NAMALWA (cell line): ENCODE results near the gene MAP3K8.
"Not testable (repeated sequence)": the region's sequence is repeated elsewhere in the genome, so short reads cannot be mapped to it uniquely, and the experiment has no call there.

Source experiments
- DNase-seq: peaks from one replicate; pipeline ENCODE4 v3.0.0-alpha.2; 2015; ENCODE audit warnings: low spot score

Gene MAP3K8

DNA sequence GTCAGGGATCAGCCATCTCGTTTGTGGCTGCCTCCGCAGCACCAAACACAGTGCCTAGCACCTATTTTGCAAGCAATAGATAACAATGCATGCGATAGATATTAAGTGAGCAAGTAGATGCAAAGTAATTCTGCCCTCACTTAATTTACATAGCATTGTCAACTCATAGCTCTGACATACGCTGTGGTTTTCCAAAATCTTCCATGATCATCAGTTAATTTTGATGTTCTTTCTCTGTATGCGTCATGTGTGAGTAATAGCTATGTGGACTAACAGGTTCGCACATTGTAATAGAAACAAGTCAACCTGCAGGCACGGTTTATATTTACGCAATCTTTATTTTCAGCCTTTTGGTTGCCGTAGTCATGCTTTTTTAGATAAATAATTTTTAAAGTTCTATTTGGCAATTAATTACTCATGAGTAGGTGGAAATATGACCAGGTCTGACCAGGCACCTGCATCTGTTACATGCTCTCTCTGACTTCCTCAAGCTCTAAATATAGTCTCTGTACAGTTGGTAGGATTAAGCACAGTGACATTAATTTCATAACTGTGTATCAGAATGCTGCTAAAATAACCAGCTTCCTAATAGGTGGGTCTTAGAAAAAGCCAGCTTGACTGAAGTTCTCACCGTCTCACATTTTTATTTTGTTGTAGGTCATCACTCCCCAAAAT lies 13.3 kb downstream of the MAP3K8 start:
- DNase-seq, result peak; percentile 34

GRCh38 chr10:30448092-30448491 lies 14.1 kb downstream of the MAP3K8 start:
- DNase-seq, result no peak

- no peak for DNase-seq
Observed at GRCh38 chr10:30453764-30454527, 20.0 kb downstream of the MAP3K8 start.

- no peak for DNase-seq
Observed at GRCh38 chr10:30454744-30455510, 20.9 kb downstream of the MAP3K8 start.

DNA sequence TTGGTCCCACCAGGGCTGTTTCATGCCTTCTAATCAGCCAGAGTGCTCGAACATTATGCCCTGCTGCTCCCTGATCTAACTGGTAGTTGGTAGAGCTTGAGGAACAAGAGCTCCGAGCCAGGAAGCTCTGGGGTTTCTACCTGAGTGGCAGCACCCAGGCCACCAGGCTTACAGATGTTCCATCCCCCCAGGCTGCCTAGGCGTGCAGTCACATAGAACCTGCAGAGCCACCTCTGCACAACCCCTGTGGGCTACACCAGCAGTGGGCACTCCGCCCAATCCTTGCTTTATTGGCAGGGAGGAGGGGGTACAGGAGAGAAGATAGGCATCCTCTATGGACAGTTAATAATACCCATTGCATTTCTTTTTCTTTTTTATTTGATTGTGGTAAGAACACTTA lies 21.8 kb downstream of the MAP3K8 start:
- DNase-seq, result no peak

GRCh38 chr10:30456266-30456665 lies 22.3 kb downstream of the MAP3K8 start:
- DNase-seq, result peak; percentile 31

DNA sequence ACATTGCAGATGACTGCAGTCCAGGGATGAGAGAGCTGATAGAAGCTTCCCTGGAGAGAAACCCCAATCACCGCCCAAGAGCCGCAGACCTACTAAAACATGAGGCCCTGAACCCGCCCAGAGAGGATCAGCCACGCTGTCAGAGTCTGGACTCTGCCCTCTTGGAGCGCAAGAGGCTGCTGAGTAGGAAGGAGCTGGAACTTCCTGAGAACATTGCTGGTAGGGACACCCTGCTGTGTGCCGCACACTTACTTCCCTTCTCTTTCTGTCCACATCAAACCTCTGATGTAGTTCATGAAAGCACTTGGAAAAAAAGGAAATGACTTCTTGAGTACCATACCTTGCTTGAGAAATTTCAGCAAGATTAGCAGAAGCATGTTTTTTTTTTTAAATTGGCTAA lies 25.3 kb downstream of the MAP3K8 start:
- no peak for DNase-seq

DNA sequence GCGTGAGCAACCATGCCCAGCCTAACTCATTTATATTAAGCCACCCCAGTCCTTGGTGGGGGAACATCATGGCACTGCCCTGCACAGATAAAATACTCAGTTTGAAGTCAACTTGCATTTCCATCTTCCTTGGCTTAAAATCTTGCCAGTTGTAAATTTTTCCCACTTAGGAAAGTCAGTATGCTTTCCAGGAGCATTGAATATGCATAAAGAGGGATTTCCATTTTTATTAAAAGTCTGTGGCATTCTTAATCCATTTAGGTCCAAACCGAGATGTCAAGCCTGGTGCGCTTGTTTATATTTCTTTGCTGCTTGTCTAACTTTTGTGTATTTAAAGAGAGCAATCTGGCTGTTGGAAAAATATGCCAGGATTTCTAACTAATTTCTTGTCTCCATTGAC lies 26.1 kb downstream of the MAP3K8 start:
- DNase-seq, result no peak

DNA sequence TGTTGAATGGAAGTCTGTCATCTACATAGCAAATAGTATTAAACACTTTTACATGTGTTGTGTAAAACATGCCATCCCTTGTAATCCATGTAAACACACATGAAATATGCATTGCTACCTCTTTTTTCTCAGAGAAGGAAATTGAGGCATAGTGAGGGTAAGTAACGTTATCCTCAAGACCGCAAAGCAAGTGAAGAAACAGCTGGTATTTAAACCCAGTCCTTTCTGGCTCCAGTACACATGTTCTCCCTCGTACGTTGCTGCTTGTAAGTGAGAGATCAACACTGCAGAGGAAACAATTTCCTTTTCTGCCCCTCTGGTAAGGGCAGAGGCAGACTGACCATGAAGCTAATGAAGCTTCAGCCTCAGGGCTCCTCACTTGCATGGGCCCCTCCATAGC lies 28.5 kb downstream of the MAP3K8 start:
- no peak for DNase-seq

DNA sequence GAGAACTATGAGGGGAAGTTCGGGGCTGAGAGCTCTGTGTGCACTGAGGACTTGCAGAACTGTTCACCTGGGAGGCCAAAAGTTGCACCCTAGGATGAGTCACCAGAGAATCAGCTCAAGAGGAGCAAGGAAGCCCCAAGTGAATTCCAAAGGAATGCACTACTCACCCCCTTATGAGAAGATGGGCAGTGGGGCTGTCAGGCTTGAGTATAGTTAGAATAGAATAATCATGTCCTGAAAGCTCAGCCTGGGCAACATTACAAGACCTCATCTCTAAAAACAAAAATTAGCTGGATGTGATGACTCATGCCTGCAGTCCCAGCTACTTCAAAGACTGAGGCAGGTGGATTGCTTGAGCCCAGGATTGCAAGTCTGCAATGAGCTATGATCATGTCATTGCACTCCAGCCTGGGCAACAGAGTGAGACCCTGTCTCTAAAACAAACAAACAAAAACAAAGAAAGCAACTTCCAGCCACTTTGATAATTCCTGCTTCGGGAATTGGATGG lies 30.0 kb downstream of the MAP3K8 start:
- no peak for DNase-seq

DNA sequence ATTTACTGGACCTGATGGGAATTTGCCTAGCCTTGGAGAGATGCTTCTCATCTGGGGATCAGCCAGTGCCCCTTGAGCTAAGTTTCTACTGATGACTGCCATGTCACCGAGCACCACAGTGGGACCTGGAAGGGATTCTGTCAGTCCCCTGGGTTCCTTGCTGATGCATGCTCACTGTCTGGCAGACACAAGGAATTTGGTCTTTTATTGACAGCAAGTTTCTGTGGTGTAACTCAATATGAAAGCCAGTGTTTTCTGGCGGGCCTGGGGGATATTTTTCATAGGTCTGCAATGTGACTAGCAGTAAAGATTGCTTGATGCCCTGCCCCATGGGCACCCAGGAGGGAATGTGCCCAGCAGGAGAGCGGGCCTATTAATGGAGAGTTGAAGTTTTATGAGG lies 30.7 kb downstream of the MAP3K8 start:
- DNase-seq, result no peak

- DNase-seq, result no peak
Observed at GRCh38 chr10:30466445-30466844, 32.5 kb downstream of the MAP3K8 start.

- DNase-seq, result no peak
Observed at GRCh38 chr10:30467651-30468338, 33.8 kb downstream of the MAP3K8 start.

DNA sequence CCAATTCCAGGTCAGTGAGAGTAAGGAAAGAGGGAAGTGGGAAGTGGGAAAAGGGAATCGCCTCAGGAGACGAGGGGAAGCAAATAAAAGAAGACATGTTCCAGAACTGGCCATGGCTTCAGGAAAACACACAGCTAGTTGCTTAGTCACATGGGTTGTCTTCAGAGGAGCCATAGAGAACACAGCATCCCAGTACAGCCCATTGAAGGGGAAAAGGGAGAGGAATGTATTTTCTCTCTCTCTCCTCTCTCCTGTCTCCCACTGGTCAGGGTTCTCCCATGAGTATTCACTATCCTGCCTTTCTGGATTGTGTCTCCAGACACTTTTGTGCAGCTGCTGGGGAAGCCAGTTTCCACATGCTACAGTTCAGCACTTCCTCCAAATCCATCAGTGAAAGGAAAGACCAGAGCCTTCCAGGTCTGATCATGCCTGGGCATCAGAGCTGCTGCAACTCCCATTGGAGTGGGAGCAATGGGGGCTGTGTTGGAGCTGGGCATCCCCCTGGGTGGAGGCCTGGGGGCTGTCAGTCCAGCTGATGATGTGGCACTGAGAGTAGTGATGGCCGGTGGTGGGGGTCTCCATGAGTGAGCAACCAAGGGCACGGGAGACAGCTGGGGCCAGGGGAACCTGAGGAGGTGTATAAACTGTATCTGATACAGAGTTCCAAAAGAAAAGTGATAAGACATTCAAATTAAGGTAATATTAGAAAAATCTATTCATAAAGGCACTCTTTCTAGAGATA lies 38.6 kb downstream of the MAP3K8 start:
- no peak for DNase-seq

DNA sequence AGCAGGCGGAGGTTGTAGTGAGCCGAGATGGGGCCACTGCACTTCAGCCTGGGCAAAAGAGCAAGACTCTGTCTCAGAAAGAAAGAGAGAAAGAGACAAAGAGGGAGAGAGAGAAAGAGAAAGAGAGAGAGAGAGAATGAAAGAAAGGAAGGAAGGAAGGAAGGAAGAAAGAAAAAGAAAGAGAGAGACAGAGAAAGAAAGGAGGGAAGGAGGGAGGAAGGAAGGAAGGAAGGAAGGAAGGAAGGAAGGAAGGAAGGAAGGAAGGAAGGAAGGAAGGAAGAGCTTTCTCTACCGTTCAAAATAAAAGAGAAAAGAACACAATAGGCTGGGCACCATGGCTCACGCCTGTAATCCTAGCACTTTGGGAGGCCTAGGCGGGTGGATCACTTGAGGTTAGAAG lies 41.5 kb downstream of the MAP3K8 start:
- DNase-seq, result not testable (repeated sequence)

DNA sequence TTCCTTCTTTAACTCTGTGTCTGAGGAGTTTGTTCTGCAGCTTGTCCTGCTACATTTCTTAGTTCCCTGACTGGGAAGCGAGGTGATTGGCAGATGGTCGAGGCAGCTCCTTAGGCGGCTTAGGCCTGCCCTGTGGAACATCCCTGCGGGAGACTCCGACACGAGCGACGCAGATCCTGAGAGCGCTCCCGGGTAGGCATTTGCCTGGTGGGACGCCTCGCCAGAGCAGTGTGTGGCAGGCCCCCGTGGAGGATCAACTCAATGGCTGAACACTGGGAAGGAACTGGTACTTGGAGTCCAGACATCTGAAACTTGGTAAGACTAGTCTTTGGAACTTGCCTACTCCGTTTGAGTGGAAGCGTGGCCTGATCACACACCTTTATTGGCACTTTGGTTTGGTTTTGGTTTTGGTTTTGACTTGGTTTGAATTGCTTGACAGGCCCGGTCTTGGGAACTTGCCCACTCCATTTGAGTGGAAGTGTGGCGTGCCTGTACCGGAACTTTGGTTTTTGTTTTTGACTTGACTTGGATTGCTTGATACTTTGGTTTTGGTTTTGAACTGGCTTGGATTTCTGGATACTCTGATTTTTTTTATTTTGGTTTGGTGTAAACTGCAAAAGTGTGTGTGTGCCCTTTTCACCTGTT lies 42.6 kb downstream of the MAP3K8 start:
- DNase-seq, result no peak

GRCh38 chr10:30479513-30479912 lies 45.5 kb downstream of the MAP3K8 start:
- DNase-seq, result not testable (repeated sequence)

DNA sequence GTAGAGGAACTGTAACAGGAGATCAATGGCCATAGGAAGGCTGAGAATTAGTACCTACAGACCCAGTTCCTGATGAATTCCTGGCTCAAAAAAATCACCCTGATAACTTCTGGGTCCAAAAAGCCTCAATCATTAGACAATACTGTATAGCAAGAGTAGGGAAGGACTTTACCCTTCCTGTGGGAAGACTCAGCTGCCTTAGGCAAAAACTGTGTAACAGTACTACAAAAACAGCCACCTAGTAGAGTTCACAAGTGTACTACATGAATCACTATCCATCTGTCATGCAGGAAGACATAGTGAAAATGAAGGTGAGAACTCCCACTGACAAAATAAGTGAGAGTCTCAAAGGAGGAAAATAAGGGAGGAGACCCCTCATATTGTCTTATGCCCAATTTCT lies 47.6 kb downstream of the MAP3K8 start:
- DNase-seq, result no peak

- peak; percentile 51 for DNase-seq
Observed at GRCh38 chr10:30488316-30488715, 54.3 kb downstream of the MAP3K8 start.

DNA sequence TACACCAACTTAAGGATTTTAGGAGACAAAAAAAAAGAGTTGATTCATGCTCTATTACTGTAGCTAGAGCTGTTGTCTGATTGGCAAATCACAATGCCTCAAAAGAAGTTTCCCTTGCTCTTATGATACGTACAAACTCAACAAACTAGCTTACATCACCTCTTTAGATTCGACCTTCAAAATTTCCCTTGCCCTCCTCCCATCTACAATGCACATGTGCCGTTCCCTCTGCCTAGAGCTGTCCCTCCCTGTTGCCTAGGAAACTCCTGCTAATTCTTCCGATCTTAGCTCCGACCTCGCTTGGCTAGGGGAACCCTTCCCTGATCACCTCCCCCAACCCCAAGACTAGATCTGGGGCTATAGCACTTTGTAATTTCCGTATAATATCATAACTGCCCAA lies 55.4 kb downstream of the MAP3K8 start:
- DNase-seq, result no peak
